Right cardiac atrium (tissue), 5 donors: ENCODE data around the gene CDC5L. TPM values are rescaled to one million over a fixed set of nuclear protein-coding genes. Genes with fewer than 3 reads are reported as not detected.

ENCODE experiments used
- ATAC-seq, 2 donors: fragments of 200-7000 bp; cut with Tn5 transposase; one replicate each; pipeline versions ENCODE4 v1.8.0 to v1.9.1; 2020; ENCODE audit warnings: moderate library complexity in 2 of 2, mild to moderate bottlenecking in 1 of 2
- DNase-seq, 3 donors: peaks; one replicate each; pipeline ENCODE4 v3.0.0-alpha.2; 2020
- H3K27ac ChIP-seq: one replicate; pipeline ENCODE4 v1.5.1; 2013; ENCODE audit warnings: mild to moderate bottlenecking, low read length, control low read depth, moderate library complexity
- H3K27me3 ChIP-seq: one replicate; pipeline ENCODE4 v1.6.1; 2013; ENCODE audit not compliant: control insufficient read depth, insufficient read depth
- H3K4me1 ChIP-seq: one replicate; pipeline ENCODE4 v1.6.1; 2013; ENCODE audit warnings: low read length; ENCODE audit not compliant: control insufficient read depth, insufficient read depth
- H3K4me3 ChIP-seq: one replicate; pipeline ENCODE4 v1.5.1; 2013; ENCODE audit warnings: low read length, control low read depth
- H3K9me3 ChIP-seq: one replicate; pipeline ENCODE4 v1.6.1; 2013; ENCODE audit warnings: low read length; ENCODE audit not compliant: control insufficient read depth
- WGBS: extraction: QIAGEN DNeasy Blood & Tissue Kit; methylation state at CpG from one replicate; pipeline ENCODE4 v1.1.7; 2013; 5-methylcytosine and 5-hydroxymethylcytosine counted together
- intact Hi-C, 4 donors: fragments of 100-400 bp; cut with DNase I; formaldehyde crosslinking; loops; one replicate each; pipeline versions ENCODE4 v1.11.0 to v1.14.0; 2022 to 2023
- polyA plus RNA-seq: library from polyadenylated mRNA; stranded (reverse); fragments of 200-250 nt; gene quantifications from one replicate; pipeline ENCODE4 v1.2.3, GENCODE V29; 2013
- total RNA-seq, 4 donors: library from RNA; stranded (reverse); fragmentation: NEBNext Ultra II Directional; extraction: Animal tissue kit (Norgen Biotek cat#: 25700); gene quantifications; one replicate each; pipeline ENCODE4 v1.2.1, GENCODE V29; 2021
- donor health status: healthy with polysubstance abuse.
- donor health status: DM: no; HTN: yes; CAD: no.
- donor health status: DM: no; HTN: no; CAD: no.
- donor health status: DM: no; HTN: yes; CAD: no; lungs with severe emphysema.
- donor health status: DM: yes; HTN: yes; CAD: no.

CDC5L gene
- total and polyA plus RNA-seq, 5 donors, result 9.9 to 20.2 (median 19.5) TPM

DNA sequence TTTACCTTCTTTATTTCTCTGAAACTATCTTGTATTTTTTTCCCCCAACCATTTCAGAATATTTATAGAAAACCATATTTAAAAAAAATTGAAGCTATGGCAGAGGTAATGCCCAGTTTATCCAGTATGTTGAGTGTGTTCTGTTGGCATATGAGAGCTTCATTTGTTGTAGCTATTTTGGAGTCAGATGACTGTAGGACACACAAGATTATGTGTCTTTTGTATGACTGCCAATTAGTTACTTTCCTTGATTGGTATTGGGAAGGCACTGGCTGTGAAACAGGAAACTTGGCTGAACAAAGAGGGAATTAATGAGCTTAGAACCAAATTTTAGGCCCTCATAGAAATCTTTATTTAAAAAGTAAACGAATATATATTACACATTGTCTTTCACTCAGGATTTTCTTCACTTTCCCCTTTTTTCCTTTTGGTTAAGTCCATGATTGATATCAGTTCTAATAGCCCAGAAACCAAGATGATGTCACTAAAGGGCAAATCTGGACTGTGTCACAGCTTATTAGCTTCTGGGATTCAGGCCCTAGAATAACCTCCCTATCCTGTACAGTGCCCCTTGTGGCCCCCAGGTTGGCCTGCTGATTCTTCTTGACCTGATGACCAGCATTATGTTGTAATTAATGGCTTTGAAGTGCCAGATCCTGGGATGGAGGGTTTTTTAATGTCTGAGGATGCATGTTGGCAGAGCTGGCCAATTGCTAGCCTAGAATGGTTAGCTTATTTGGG, 10.1 kb downstream of the CDC5L start:
- Histone ChIP-seq H3K27ac (no peak overlapping the region), H3K9me3 (no peaks in the 10 kb centered on the region), H3K4me1 (peaks cover 5% of the 10 kb centered on the region), H3K4me3 (no peak overlapping the region), H3K27me3 (no peaks in the 10 kb centered on the region)
- ATAC-seq (peak in 1 of 2 donors; percentile 38), DNase-seq (no peak)
- WGBS, result 71% methylated on average over 1 of the region's 1 CpG
- intact Hi-C loops, result no loop called here

DNA sequence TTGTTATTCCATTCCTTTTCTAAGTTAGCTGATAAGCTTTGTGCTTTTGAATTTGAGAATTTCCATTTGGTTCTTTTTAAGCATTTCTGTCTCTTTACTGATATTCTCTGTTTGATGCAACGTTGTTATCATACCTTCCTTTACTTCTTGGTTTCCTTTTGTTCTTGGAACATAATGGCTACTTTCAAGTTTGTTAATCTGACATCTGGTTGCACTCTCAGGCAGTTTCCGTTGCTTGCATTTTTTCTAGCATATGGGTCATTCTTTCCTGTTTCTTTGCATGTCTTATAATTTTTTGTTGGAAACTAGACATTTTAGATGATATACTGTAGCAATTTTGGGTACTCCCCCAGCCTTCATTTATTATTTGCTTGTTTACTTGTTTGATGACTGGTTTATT, 12.5 kb downstream of the CDC5L start:
- 53% methylated on average over 2 of the region's 2 CpGs for WGBS

GRCh38 chr6:44400572-44400971, 13.1 kb downstream of the CDC5L start:
- H3K4me3 ChIP-seq, result no peak overlapping the region
- peak overlapping the region; percentile 17 for H3K27ac ChIP-seq
- DNase-seq (no peak), ATAC-seq (peak; percentile 6 to 29)
- no peaks in the 10 kb centered on the region for H3K27me3 ChIP-seq
- H3K9me3 ChIP-seq, result no peaks in the 10 kb centered on the region
- intact Hi-C loops, result no loop called here
- H3K4me1 ChIP-seq, result peaks cover 5% of the 10 kb centered on the region
- WGBS, result 85% methylated on average over 2 of the region's 2 CpGs

More for the DNA sequence above, 12.5 kb downstream of the CDC5L start:
- ATAC-seq (no peak), DNase-seq (no peak)
- Histone ChIP-seq H3K9me3 (no peaks in the 10 kb centered on the region), H3K4me3 (no peak overlapping the region), H3K4me1 (peaks cover 5% of the 10 kb centered on the region), H3K27me3 (no peaks in the 10 kb centered on the region), H3K27ac (no peak overlapping the region)
- intact Hi-C loops, result no loop called here

GRCh38 chr6:44401138-44401537, 13.6 kb downstream of the CDC5L start:
- Histone ChIP-seq H3K9me3 (no peaks in the 10 kb centered on the region), H3K4me3 (no peak overlapping the region), H3K4me1 (peaks cover 5% of the 10 kb centered on the region), H3K27me3 (no peaks in the 10 kb centered on the region), H3K27ac (peak overlapping the region; percentile 17)
- WGBS, result 26% methylated on average over 5 of the region's 5 CpGs
- intact Hi-C loops, result no loop called here
- DNase-seq (no peak), ATAC-seq (peak; percentile 85 to 86)

- H3K9me3 ChIP-seq, result no peaks in the 10 kb centered on the region
- DNase-seq, result no peak
- no peaks in the 10 kb centered on the region for H3K27me3 ChIP-seq
- no peak overlapping the region for H3K4me3 ChIP-seq
- WGBS, result 94% methylated on average over 5 of the region's 5 CpGs
- peaks cover 5% of the 10 kb centered on the region for H3K4me1 ChIP-seq
- ATAC-seq, result no peak
- no peak overlapping the region for H3K27ac ChIP-seq
- intact Hi-C loops, result no loop called here
Measured at GRCh38 chr6:44404022-44404714, 16.7 kb downstream of the CDC5L start.

- DNase-seq (no peak), ATAC-seq (no peak)
- intact Hi-C loops, result no loop called here
- Histone ChIP-seq H3K4me1 (peaks cover 5% of the 10 kb centered on the region), H3K27me3 (no peaks in the 10 kb centered on the region), H3K27ac (no peak overlapping the region), H3K9me3 (no peaks in the 10 kb centered on the region), H3K4me3 (no peak overlapping the region)
- 96% methylated on average over 1 of the region's 1 CpG for WGBS
Measured at GRCh38 chr6:44404715-44405099, 17.2 kb downstream of the CDC5L start.

- Histone ChIP-seq H3K4me1 (no peaks in the 10 kb centered on the region), H3K27me3 (no peaks in the 10 kb centered on the region), H3K4me3 (no peak overlapping the region), H3K9me3 (no peaks in the 10 kb centered on the region), H3K27ac (no peak overlapping the region)
- no peak for DNase-seq
- intact Hi-C loops, result no loop called here
- ATAC-seq, result no peak
- WGBS, result 95% methylated on average over 11 of the region's 11 CpGs
Measured at GRCh38 chr6:44407951-44408670, 20.6 kb downstream of the CDC5L start.

GRCh38 chr6:44409207-44409794, 21.8 kb downstream of the CDC5L start:
- intact Hi-C loops, result no loop called here
- DNase-seq, result no peak
- H3K4me1 ChIP-seq, result no peaks in the 10 kb centered on the region
- no peak overlapping the region for H3K4me3 ChIP-seq
- H3K27ac ChIP-seq, result no peak overlapping the region
- H3K27me3 ChIP-seq, result no peaks in the 10 kb centered on the region
- ATAC-seq, result no peak
- H3K9me3 ChIP-seq, result no peaks in the 10 kb centered on the region
- 83% methylated on average over 7 of the region's 7 CpGs for WGBS

GRCh38 chr6:44410363-44410762, 22.9 kb downstream of the CDC5L start:
- H3K4me1 ChIP-seq, result no peaks in the 10 kb centered on the region
- DNase-seq (no peak), ATAC-seq (no peak)
- no peak overlapping the region for H3K4me3 ChIP-seq
- no peak overlapping the region for H3K27ac ChIP-seq
- 94% methylated on average over 1 of the region's 1 CpG for WGBS
- H3K9me3 ChIP-seq, result no peaks in the 10 kb centered on the region
- intact Hi-C loops, result no loop called here
- H3K27me3 ChIP-seq, result no peaks in the 10 kb centered on the region

- Histone ChIP-seq H3K4me3 (no peak overlapping the region), H3K27ac (no peak overlapping the region), H3K27me3 (no peaks in the 10 kb centered on the region), H3K9me3 (no peaks in the 10 kb centered on the region), H3K4me1 (peaks cover 2% of the 10 kb centered on the region)
- intact Hi-C loops, result no loop called here
- WGBS, result 72% methylated on average over 1 of the region's 1 CpG
- DNase-seq, result no peak
- ATAC-seq, result peak; percentile 24 to 43
Measured at GRCh38 chr6:44411141-44411540, 23.6 kb downstream of the CDC5L start.

- no peaks in the 10 kb centered on the region for H3K9me3 ChIP-seq
- peak in 1 of 2 donors; percentile 29 for ATAC-seq
- DNase-seq, result no peak
- H3K27me3 ChIP-seq, result no peaks in the 10 kb centered on the region
- H3K4me3 ChIP-seq, result no peak overlapping the region
- intact Hi-C loops, result no loop called here
- H3K27ac ChIP-seq, result no peak overlapping the region
- peaks cover 6% of the 10 kb centered on the region for H3K4me1 ChIP-seq
- 100% methylated on average over 2 of the region's 2 CpGs for WGBS
Measured at GRCh38 chr6:44415449-44415848, 27.9 kb downstream of the CDC5L start.
